GM18505 (cell line): Measurements from ENCODE around the gene TSR2.

Experiments
- ATAC-seq: cut with Tn5 transposase; IDR thresholded peaks from one replicate; pipeline ENCODE4 v1.9.1; 2021; ENCODE audit not compliant: unreplicated experiment
- POLR2A ChIP-seq: IDR thresholded peaks from 4 replicates; pipeline ENCODE4 v1.6.1; 2011; ENCODE audit warnings: borderline replicate concordance; ENCODE audit not compliant: insufficient read depth, insufficient read length; ENCODE audit errors: extremely low read depth

The TSR2 gene

GRCh38 chrX:54492340-54492739 is 52.1 kb downstream of the TSR2 start:
- ATAC-seq: no peak
- no peak for TF ChIP-seq POLR2A

GRCh38 chrX:54494166-54494988 is 54.2 kb downstream of the TSR2 start:
- no peak for ATAC-seq
- TF ChIP-seq POLR2A: no peak
